AG10803 (cell line): ENCODE results near the gene PCTP.
A peak's percentile ranks its signal among the peaks of the same experiment; 100 is the strongest.

Experiments used
- DNase-seq: peaks from one replicate; pipeline ENCODE4 v3.0.0; 2010; ENCODE audit warnings: low read depth
- H3K4me3 ChIP-seq: 2 replicates; pipeline ENCODE4 v1.5.1; 2011; ENCODE audit warnings: mild to moderate bottlenecking, low read length, control low read depth
- TF ChIP-seq, protein P1 (sequence below): conservative IDR thresholded peaks from 2 replicates; pipeline ENCODE4 v1.5.1; 2011; ENCODE audit warnings: mild to moderate bottlenecking, low read length, control low read depth, inconsistent platforms

Gene PCTP

DNA sequence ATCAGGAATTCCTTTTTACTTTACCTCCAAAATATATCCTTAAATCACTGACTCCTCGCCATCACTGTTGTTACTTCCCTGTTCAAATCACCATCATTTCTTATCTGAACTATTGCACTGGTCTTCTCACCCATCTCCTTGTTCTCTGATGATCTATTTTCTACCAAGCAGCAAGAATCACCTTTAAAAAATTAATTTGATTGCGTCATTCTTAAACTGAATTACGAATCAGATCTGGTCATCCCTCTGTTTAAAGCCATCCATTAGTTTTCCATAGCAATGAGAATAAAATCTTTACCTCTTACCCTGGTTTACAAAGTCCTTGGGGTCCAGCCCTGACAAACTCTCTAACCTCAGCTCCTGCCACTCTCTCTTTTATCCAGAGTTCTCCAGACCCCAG lies 14.6 kb downstream of the PCTP start:
- DNase-seq = no peak
- TF ChIP-seq, protein P1, sequence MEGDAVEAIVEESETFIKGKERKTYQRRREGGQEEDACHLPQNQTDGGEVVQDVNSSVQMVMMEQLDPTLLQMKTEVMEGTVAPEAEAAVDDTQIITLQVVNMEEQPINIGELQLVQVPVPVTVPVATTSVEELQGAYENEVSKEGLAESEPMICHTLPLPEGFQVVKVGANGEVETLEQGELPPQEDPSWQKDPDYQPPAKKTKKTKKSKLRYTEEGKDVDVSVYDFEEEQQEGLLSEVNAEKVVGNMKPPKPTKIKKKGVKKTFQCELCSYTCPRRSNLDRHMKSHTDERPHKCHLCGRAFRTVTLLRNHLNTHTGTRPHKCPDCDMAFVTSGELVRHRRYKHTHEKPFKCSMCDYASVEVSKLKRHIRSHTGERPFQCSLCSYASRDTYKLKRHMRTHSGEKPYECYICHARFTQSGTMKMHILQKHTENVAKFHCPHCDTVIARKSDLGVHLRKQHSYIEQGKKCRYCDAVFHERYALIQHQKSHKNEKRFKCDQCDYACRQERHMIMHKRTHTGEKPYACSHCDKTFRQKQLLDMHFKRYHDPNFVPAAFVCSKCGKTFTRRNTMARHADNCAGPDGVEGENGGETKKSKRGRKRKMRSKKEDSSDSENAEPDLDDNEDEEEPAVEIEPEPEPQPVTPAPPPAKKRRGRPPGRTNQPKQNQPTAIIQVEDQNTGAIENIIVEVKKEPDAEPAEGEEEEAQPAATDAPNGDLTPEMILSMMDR = no peak
- no peak overlapping the region for H3K4me3 ChIP-seq

DNA sequence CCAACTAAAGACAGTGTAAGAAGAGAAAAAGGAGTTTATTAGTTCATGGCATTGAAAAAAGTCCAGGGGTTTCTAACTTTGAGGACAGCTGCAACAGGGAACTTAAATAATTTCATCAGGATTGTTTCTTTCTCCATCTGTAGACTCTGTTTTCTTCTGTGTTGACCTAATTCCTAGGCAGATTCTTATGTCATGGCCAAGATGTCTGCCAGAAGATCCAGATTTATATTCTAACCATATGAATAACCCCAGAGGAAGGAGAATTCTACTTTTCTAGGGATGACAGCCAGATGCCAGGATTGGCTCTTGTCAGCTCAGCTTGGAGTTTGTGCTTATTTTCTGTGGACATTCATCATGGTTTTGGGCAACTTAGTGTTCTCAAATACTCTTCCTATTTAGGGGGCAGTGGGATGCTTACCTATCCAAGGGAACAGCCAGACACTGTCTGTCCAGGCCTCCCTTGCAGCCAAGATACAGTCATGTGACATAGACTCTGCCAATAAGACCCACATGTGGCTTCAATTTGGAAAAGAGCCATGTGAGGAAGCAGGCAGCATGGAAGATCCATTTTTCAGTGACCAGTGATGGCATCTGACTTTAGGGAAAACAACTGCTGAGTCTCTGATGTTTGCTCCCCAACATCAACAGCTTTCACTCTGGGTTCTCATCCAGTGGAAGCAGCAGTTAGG lies 18.2 kb downstream of the PCTP start:
- H3K4me3 ChIP-seq = no peak overlapping the region
- TF ChIP-seq, protein P1 = no peak
- DNase-seq = peak; percentile 65

DNA sequence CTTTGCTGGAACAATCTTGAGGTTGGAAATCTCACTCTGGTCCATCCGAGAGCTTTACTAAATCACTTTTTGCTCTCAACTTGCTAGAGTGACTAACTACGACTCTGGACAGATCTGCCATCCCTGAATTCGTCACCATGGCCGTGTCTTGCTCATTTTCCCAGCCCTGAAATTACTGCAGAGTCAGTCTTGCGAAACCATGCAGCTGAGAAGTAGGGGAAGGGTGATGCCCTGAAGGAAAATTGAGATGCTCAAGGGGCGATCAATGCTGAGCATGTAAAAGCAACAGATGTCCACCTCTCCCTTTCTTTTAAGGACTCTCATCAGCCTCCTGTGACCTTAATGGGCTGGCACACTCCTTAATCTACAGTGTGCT lies 18.8 kb downstream of the PCTP start:
- TF ChIP-seq, protein P1 = no peak
- DNase-seq = peak; percentile 85
- no peak overlapping the region for H3K4me3 ChIP-seq

DNA sequence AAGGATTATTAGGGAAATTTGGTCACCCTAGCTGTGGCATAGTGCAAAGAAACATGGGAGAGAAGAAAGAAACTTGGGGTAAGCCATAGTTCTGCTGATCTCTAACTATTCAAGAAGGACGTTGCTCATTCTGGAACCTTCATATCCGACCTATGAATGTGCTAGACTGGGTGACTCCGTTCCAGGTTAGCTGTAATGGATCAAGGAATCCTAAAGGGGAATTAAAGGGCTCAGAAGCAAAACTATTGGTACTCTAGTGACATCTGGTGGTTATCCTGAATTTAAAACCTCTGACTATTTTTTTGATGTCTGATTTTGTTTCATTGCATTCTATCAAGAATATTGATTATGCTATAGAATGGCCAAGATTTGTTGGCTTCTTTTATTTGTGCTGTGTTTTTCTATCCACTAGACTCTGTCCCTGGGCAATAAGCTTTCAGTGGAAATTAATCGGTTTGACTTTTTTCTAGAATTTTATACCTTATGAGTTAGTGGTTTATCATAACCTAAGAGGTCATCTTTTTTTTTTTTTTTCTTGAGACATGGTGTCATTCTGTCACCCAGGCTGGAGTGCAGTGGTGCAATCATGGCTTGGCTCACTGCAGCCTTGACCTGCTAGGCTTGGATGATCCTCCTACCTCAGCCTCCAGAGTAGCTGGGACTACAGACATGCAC lies 19.5 kb downstream of the PCTP start:
- H3K4me3 ChIP-seq = no peak overlapping the region
- TF ChIP-seq, protein P1 = peak; percentile 68
- peak; percentile 72 for DNase-seq

DNA sequence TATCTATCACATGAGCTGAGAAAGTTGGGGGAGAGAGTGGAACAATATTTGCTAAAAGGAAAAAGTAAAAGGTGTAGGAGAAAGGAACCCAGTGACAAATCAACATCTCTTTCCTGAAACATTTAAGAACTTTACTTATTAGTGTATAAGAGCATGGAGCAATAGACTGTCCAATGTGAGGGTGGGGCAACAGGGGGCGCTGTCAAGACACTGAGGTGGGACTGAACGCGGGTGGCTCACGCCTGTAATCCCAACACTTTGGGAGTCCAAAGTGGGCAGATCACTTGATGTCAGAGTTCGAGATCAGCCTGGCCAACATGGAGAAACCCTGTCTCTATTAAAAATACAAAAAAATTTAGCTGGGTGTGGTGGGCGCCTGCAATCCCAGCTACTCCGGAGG lies 21.2 kb downstream of the PCTP start:
- TF ChIP-seq, protein P1 = no peak
- H3K4me3 ChIP-seq = no peak overlapping the region
- no peak for DNase-seq

DNA sequence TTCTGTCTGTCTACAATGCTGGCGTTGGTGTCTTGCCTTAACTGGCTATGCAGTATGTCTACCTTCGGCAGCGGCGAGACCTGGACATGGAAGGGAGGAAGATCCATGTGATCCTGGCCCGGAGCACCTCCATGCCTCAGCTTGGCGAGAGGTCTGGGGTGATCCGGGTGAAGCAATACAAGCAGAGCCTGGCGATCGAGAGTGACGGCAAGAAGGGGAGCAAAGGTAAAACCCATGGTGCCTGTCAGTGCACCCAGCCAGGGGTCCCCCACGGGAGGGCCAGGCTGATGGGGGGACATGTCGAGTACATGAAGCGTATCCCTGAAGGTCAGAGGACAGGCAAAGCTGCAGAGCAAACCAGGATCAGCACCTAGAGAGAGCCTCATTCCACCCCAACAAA lies 22.8 kb downstream of the PCTP start:
- H3K4me3 ChIP-seq = no peak overlapping the region
- TF ChIP-seq, protein P1 = no peak
- DNase-seq = no peak

DNA sequence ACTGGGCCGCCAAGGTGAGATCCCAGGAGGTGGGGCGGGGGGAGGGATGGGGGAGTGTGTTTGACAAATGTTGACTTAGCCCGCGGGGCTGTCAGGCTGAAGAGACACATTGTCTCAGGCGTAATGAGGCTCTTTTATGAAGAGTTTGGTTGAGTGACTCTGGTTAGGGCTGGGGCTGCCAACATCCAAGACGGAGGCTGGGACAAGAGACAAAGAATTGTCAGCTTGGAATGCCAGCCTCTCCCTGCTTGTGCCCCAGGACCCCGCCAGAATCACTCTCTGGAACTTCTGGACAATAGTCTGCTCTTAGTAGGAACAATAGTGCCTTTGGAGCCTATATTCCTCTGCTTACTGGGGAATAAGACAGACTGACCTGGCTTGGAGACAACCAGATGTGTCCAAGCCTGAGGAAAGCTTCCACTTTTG lies 24.0 kb downstream of the PCTP start:
- DNase-seq = no peak
- TF ChIP-seq, protein P1 = no peak
- no peak overlapping the region for H3K4me3 ChIP-seq
